ENCODE results near the gene CNTD1. TPM values are rescaled to one million over a fixed set of nuclear protein-coding genes. Genes with fewer than 3 reads are reported as not detected.

CNTD1 gene
- total and polyA plus RNA-seq, 12 donors = 0.11 to 0.42 (median 0.29) TPM; not detected in 7

DNA sequence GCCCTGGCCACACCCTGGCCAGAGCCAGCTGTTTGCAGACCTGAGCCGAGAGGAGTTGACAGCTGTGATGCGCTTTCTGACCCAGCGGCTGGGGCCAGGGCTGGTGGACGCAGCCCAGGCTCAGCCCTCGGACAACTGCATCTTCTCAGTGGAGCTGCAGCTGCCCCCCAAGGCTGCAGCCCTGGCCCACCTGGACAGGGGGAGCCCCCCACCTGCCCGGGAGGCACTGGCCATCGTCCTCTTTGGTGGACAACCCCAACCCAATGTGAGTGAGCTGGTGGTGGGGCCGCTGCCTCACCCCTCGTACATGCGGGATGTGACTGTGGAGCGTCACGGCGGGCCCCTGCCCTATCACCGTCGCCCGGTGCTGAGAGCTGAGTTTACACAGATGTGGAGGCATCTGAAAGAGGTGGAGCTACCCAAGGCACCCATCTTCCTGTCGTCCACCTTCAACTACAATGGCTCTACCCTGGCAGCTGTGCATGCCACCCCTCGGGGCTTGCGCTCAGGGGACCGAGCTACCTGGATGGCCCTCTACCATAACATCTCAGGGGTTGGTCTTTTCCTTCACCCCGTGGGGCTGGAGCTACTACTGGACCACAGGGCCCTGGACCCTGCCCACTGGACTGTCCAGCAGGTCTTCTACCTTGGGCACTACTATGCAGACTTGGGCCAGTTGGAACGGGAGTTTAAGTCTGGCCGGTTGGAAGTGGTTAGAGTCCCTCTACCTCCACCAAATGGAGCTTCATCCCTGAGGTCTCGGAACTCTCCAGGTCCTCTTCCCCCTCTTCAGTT lies 46.3 kb downstream of the CNTD1 start:
- H3K27me3 ChIP-seq = no peaks in the 10 kb centered on the region
- ATAC-seq (peak in 3 of 8 donors; percentile 3 to 28 (median 20)), DNase-seq (no peak)
- TF ChIP-seq, protein P1, sequence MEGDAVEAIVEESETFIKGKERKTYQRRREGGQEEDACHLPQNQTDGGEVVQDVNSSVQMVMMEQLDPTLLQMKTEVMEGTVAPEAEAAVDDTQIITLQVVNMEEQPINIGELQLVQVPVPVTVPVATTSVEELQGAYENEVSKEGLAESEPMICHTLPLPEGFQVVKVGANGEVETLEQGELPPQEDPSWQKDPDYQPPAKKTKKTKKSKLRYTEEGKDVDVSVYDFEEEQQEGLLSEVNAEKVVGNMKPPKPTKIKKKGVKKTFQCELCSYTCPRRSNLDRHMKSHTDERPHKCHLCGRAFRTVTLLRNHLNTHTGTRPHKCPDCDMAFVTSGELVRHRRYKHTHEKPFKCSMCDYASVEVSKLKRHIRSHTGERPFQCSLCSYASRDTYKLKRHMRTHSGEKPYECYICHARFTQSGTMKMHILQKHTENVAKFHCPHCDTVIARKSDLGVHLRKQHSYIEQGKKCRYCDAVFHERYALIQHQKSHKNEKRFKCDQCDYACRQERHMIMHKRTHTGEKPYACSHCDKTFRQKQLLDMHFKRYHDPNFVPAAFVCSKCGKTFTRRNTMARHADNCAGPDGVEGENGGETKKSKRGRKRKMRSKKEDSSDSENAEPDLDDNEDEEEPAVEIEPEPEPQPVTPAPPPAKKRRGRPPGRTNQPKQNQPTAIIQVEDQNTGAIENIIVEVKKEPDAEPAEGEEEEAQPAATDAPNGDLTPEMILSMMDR (IDR thresholded peaks at IDR 0.05) = no peak
- 90 to 91% methylated on average over 24 of the region's 24 CpGs for WGBS, 2 donors
- intact Hi-C loops (cut with DNase I) = loop anchor here in 4 of 10 donors (2.0 to 5.0 kb wide), 5 partner anchors 82 to 627 kb away; no protein-coding TSS in a partner anchor
- H3K4me1 ChIP-seq = peaks cover 0 to 27% (median 5%) of the 10 kb centered on the region in 9 donors
- H3K4me3 ChIP-seq = no peak overlapping the region
- H3K36me3 ChIP-seq = peaks cover 0 to 60% (median 22%) of the 10 kb centered on the region in 9 donors
- no peaks in the 10 kb centered on the region for H3K9me3 ChIP-seq
- H3K27ac ChIP-seq = no peak overlapping the region

DNA sequence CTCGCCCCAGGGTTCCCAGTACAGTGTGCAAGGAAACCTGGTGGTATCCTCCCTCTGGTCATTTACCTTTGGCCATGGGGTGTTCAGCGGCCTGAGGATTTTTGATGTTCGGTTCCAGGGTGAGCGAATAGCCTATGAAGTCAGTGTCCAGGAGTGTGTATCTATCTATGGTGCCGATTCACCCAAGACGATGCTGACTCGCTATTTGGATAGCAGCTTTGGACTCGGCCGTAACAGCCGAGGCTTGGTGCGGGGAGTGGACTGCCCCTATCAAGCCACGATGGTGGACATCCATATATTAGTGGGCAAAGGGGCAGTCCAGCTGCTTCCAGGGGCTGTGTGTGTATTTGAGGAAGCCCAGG lies 46.9 kb downstream of the CNTD1 start:
- intact Hi-C loops (cut with DNase I) = loop anchor here in 3 of 10 donors (2.0 to 5.0 kb wide), 4 partner anchors 82 to 627 kb away; no protein-coding TSS in a partner anchor
- Histone ChIP-seq H3K9me3 (no peaks in the 10 kb centered on the region), H3K4me1 (peaks cover 0 to 30% (median 5%) of the 10 kb centered on the region in 9 donors), H3K27ac (no peak overlapping the region), H3K27me3 (no peaks in the 10 kb centered on the region), H3K4me3 (no peak overlapping the region), H3K36me3 (peaks cover 0 to 54% (median 22%) of the 10 kb centered on the region in 9 donors)
- ATAC-seq (no peak), DNase-seq (no peak)
- TF ChIP-seq, protein P1 (IDR thresholded peaks at IDR 0.05) = no peak
- 88 to 91% methylated on average over 12 of the region's 12 CpGs for WGBS, 2 donors

DNA sequence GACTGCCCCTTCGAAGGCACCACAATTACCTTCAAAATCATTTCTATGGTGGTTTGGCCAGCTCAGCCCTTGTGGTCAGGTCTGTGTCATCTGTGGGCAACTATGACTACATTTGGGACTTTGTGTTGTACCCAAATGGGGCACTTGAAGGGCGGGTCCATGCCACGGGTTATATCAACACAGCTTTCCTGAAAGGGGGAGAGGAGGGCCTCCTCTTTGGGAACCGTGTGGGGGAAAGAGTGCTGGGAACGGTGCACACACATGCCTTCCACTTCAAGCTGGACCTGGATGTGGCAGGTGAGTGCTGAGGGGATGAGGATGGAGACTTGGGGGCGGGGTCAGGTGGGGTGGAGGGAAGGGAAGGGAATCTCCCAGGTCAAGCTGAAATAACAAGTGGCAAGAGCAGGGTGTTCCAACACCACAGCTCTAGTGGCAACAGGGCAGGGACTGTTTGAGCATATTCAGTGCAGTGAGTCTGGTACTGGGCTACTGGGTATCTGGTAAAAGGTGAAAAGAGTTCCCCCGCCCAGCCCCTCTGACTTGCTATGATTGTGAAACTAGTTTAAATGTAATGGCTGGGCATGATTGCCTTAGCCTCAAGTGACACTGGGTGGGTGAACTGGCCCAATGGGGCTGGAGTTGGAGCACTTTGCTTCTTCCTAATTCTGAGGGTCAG lies 47.4 kb downstream of the CNTD1 start:
- peak overlapping the region in 2 of 10 donors; percentile 15 to 25 for H3K27ac ChIP-seq
- TF ChIP-seq, protein P1 (IDR thresholded peaks at IDR 0.05) = no peak
- H3K9me3 ChIP-seq = no peaks in the 10 kb centered on the region
- no peak for DNase-seq
- intact Hi-C loops (cut with DNase I) = loop anchor here in 4 of 10 donors (2.0 to 5.0 kb wide), 5 partner anchors 81 to 626 kb away; no protein-coding TSS in a partner anchor
- H3K4me1 ChIP-seq = peaks cover 0 to 30% (median 6%) of the 10 kb centered on the region in 9 donors
- no peaks in the 10 kb centered on the region for H3K27me3 ChIP-seq
- ATAC-seq = peak in 1 of 8 donors; percentile 13
- 79 to 81% methylated on average over 7 of the region's 7 CpGs for WGBS, 2 donors
- peaks cover 0 to 49% (median 21%) of the 10 kb centered on the region in 9 donors for H3K36me3 ChIP-seq
- H3K4me3 ChIP-seq = no peak overlapping the region

DNA sequence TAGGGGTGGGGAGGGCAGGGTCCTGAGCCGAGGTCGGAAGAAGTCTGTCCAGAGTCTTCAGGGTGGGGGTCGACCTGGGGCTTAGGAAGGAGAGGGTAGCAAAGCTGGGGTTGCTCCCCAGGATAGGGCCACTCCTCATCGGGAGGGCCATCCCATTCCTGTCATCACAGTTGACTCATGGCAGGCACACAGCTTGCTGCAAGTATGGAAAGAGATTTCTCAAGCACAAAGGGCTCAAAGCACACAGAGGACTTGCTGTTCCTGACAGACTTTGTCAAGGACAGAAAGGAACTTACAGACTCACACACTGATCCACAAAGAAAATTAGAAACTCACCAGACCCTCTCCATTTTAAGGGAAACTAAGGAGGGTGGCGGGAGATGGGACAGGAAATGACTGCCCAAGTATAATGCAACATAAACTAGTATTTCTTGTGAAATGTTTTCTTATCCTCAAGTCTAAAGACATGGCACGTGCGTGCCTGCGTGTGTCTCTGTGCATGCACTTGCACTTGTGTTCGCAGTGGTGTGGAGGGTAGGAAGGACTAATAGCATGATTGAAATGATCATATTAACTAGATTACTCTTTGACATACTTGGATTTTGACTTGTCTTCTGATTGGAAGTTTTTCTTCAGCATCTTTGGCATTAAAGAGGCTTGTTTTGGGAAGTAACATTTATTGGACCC lies 48.1 kb downstream of the CNTD1 start:
- WGBS, 2 donors = 59 to 61% methylated on average over 9 of the region's 9 CpGs
- DNase-seq (no peak), ATAC-seq (peak in 3 of 8 donors; percentile 9 to 54 (median 45))
- Histone ChIP-seq H3K4me3 (no peak overlapping the region), H3K27ac (peak overlapping the region in 3 of 10 donors; percentile 5 to 25 (median 15)), H3K36me3 (peaks cover 0 to 42% (median 16%) of the 10 kb centered on the region in 9 donors), H3K9me3 (no peaks in the 10 kb centered on the region), H3K4me1 (peaks cover 0 to 30% (median 6%) of the 10 kb centered on the region in 9 donors), H3K27me3 (no peaks in the 10 kb centered on the region)
- intact Hi-C loops (cut with DNase I) = loop anchor here in 4 of 10 donors (2.0 to 5.0 kb wide), 4 partner anchors 81 to 626 kb away; no protein-coding TSS in a partner anchor
- TF ChIP-seq, protein P1 (IDR thresholded peaks at IDR 0.05) = no peak
